ENCODE results near the gene SLC45A2.

The SLC45A2 gene

DNA sequence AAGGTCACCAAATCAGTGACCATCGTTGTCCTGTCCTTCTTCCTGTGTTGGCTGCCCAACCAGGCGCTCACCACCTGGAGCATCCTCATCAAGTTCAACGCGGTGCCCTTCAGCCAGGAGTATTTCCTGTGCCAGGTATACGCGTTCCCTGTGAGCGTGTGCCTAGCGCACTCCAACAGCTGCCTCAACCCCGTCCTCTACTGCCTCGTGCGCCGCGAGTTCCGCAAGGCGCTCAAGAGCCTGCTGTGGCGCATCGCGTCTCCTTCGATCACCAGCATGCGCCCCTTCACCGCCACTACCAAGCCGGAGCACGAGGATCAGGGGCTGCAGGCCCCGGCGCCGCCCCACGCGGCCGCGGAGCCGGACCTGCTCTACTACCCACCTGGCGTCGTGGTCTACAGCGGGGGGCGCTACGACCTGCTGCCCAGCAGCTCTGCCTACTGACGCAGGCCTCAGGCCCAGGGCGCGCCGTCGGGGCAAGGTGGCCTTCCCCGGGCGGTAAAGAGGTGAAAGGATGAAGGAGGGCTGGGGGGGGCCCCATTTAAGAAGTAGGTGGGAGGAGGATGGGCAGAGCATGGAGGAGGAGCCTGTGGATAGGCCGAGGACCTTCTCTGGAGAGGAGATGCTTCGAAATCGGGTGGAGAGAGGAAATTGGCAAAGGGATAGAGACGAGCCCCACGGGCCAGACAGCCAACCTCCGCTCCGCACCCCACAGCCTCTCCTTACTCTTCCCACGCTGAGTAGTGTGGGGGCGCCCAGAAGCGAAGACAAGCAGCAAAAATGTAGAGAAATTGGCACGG, 46.6 kb downstream of the SLC45A2 start:
- Histone ChIP-seq H3K36me3 (no peaks in the 10 kb centered on the region), H3K27ac (no peak overlapping the region), H3K4me1 (ENCODE audit: control insufficient read depth in 1 of 2, insufficient read depth in 1 of 2, low read depth in 1 of 2, low read length in 1 of 2) (peaks cover 0 to 7% of the 10 kb centered on the region in 2 experiments), H3K4me3 (ENCODE audit: low read depth in 1 of 2, low read length in 1 of 2) (no peak overlapping the region), H3K9me3 (no peaks in the 10 kb centered on the region), H3K27me3 (peaks cover 100% of the 10 kb centered on the region)
- no peak for TF ChIP-seq CTCF (IDR thresholded peaks at IDR 0.05)

DNA sequence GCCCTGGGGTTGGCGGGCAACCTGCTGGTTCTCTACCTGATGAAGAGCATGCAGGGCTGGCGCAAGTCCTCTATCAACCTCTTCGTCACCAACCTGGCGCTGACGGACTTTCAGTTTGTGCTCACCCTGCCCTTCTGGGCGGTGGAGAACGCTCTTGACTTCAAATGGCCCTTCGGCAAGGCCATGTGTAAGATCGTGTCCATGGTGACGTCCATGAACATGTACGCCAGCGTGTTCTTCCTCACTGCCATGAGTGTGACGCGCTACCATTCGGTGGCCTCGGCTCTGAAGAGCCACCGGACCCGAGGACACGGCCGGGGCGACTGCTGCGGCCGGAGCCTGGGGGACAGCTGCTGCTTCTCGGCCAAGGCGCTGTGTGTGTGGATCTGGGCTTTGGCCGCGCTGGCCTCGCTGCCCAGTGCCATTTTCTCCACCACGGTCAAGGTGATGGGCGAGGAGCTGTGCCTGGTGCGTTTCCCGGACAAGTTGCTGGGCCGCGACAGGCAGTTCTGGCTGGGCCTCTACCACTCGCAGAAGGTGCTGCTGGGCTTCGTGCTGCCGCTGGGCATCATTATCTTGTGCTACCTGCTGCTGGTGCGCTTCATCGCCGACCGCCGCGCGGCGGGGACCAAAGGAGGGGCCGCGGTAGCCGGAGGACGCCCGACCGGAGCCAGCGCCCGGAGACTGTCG, 47.3 kb downstream of the SLC45A2 start:
- peaks cover 0 to 7% of the 10 kb centered on the region in 2 experiments for H3K4me1 ChIP-seq (ENCODE audit: control insufficient read depth in 1 of 2, insufficient read depth in 1 of 2, low read depth in 1 of 2, low read length in 1 of 2)
- H3K4me3 ChIP-seq (ENCODE audit: low read depth in 1 of 2, low read length in 1 of 2), result no peak overlapping the region
- H3K9me3 ChIP-seq, result no peaks in the 10 kb centered on the region

DNA sequence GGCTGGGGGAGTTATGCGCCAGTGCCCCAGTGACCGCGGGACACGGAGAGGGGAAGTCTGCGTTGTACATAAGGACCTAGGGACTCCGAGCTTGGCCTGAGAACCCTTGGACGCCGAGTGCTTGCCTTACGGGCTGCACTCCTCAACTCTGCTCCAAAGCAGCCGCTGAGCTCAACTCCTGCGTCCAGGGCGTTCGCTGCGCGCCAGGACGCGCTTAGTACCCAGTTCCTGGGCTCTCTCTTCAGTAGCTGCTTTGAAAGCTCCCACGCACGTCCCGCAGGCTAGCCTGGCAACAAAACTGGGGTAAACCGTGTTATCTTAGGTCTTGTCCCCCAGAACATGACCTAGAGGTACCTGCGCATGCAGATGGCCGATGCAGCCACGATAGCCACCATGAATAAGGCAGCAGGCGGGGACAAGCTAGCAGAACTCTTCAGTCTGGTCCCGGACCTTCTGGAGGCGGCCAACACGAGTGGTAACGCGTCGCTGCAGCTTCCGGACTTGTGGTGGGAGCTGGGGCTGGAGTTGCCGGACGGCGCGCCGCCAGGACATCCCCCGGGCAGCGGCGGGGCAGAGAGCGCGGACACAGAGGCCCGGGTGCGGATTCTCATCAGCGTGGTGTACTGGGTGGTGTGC, 48.0 kb downstream of the SLC45A2 start, which contains the start of gene RXFP3:
Gene RXFP3 (plus strand): TSS at position 6 of the 636 bp plus-strand sequence. CDS start 355 bp downstream, at position 361.
- Histone ChIP-seq H3K9me3 (no peaks in the 10 kb centered on the region), H3K36me3 (no peaks in the 10 kb centered on the region), H3K4me3 (ENCODE audit: low read depth in 1 of 2, low read length in 1 of 2) (no peak within 1 kb of the TSS), H3K27me3 (peaks cover 91% of the 10 kb centered on the region), H3K4me1 (ENCODE audit: control insufficient read depth in 1 of 2, insufficient read depth in 1 of 2, low read depth in 1 of 2, low read length in 1 of 2) (peaks cover 0 to 7% of the 10 kb centered on the region in 2 experiments), H3K27ac (no peak within 1 kb of the TSS)
- TF ChIP-seq CTCF (IDR thresholded peaks at IDR 0.05), result no peak

More for the DNA sequence above, 47.3 kb downstream of the SLC45A2 start:
- H3K27me3 ChIP-seq, result peaks cover 95% of the 10 kb centered on the region
- H3K27ac ChIP-seq, result no peak overlapping the region
- H3K36me3 ChIP-seq, result no peaks in the 10 kb centered on the region
- no peak for TF ChIP-seq CTCF (IDR thresholded peaks at IDR 0.05)

DNA sequence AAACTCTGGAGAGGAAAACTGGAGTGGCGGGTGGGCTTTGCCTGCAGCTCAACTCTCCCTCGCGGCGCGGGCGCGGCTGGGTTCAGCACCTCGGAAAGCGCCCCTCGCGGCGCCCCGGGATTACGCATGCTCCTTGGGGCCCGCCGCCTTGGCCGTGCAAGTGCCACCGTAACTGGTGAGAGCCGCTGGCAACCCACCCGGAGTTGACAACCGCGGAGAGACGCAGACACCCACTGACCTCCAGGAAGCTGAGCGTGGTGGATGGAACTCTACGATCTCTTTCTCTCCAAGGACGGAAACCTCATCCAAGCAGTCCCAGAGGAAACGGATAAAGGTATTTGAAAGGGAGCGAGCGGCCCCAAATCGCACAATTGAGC, 48.5 kb downstream of the SLC45A2 start:
- Histone ChIP-seq H3K27ac (no peak overlapping the region), H3K36me3 (no peaks in the 10 kb centered on the region), H3K27me3 (peaks cover 86% of the 10 kb centered on the region), H3K4me1 (ENCODE audit: control insufficient read depth in 1 of 2, insufficient read depth in 1 of 2, low read depth in 1 of 2, low read length in 1 of 2) (peaks cover 0 to 7% of the 10 kb centered on the region in 2 experiments), H3K4me3 (ENCODE audit: low read depth in 1 of 2, low read length in 1 of 2) (no peak overlapping the region), H3K9me3 (no peaks in the 10 kb centered on the region)
- TF ChIP-seq CTCF (IDR thresholded peaks at IDR 0.05), result no peak

- H3K27ac ChIP-seq, result no peak overlapping the region
Observed at GRCh38 chr5:33934176-33934575, 50.3 kb downstream of the SLC45A2 start.

More at GRCh38 chr5:33934176-33934575, 50.3 kb downstream of the SLC45A2 start:
- Histone ChIP-seq H3K36me3 (no peaks in the 10 kb centered on the region), H3K4me1 (ENCODE audit: control insufficient read depth in 1 of 2, insufficient read depth in 1 of 2, low read depth in 1 of 2, low read length in 1 of 2) (peaks cover 0 to 7% of the 10 kb centered on the region in 2 experiments), H3K9me3 (no peaks in the 10 kb centered on the region), H3K27me3 (peaks cover 68% of the 10 kb centered on the region), H3K4me3 (ENCODE audit: low read depth in 1 of 2, low read length in 1 of 2) (no peak overlapping the region)
- no peak for TF ChIP-seq CTCF (IDR thresholded peaks at IDR 0.05)
